PFSK-1 (cell line): ENCODE results near the gene IDUA.

Experiments
- POLR2AphosphoS5 ChIP-seq: IDR thresholded peaks from 2 replicates; pipeline ENCODE4 v1.6.1; 2012; ENCODE audit warnings: low read depth, mild to moderate bottlenecking, control low read depth, low read length, moderate library complexity
- SIN3A ChIP-seq: IDR thresholded peaks from 2 replicates; pipeline ENCODE4 v1.6.1; 2012; ENCODE audit warnings: mild to moderate bottlenecking, low read length, moderate library complexity, borderline replicate concordance; ENCODE audit not compliant: insufficient read depth

DNA sequence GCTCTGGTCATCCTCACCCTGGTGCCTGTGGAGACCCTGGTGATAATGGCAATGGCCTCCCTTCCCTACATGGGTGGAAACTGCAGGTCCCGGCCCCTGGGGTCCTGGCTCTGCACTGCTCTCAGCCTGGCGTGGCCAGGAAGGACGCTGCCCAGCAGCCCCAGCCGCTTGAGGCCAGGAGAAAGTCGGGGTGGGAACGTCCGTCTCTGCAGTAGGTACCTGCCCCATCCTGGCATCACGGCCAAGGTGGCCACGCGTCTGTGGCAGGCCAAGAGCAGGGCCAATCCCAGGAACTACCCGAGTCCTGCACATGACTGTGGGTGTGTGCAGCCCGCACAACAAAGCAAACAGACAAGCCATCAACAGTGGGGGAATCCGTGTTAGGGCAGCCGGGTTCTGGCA, 58.4 kb downstream of the IDUA start:
- TF ChIP-seq POLR2AphosphoS5 (no peak), SIN3A (no peak)
